NCI-H2227 treated with DMSO at 0.1 percent for 48 hours (cell line): ENCODE measurements around the gene NTMT1.
A peak's percentile ranks its signal among the peaks of the same experiment; 100 is the strongest.
"Not testable (repeated sequence)": the region's sequence is repeated elsewhere in the genome, so short reads cannot be mapped to it uniquely, and the experiment has no call there.

ENCODE experiments used
- DNase-seq: peaks from one replicate; lab custom pipeline; 2025; lab: John Stamatoyannopoulos, UW

Gene NTMT1

GRCh38 chr9:129654554-129655040 is 28.6 kb downstream of the NTMT1 start:
- no peak for DNase-seq

- no peak for DNase-seq
Measured at GRCh38 chr9:129655154-129655553, 29.2 kb downstream of the NTMT1 start.

DNA sequence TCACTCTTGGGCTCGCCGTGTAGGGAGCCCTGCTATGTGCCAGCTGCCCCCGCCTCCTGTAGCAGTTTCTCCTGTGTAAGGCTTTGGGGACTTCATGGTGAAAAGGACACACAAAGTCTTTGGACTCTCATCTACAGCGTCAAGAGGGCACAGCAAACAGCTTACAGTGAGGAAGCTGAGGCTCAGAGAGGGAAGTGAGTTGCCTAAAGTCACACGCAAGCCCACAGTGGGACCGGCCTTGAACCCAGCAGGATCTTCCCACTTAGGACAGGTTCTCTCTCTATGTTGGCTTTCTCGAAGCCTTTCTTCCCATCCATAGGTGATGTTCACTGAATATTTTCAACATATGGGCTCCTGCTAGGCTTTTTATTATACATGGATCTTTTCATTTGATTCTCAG is 29.7 kb downstream of the NTMT1 start:
- DNase-seq: no peak

GRCh38 chr9:129656795-129657390 is 30.9 kb downstream of the NTMT1 start:
- DNase-seq: no peak

- DNase-seq: no peak
Measured at GRCh38 chr9:129661029-129661428, 35.1 kb downstream of the NTMT1 start.

GRCh38 chr9:129662239-129662638 is 36.3 kb downstream of the NTMT1 start:
- DNase-seq: not testable (repeated sequence)

- DNase-seq: no peak
Measured at GRCh38 chr9:129664746-129665388, 38.9 kb downstream of the NTMT1 start.

GRCh38 chr9:129665389-129665775 is 39.4 kb downstream of the NTMT1 start, which contains the start of gene PRRX2:
PRRX2 (plus strand) TSS chr9:129665647; CDS start chr9:129665868, 221 bp downstream.
- DNase-seq: peak; percentile 15

DNA sequence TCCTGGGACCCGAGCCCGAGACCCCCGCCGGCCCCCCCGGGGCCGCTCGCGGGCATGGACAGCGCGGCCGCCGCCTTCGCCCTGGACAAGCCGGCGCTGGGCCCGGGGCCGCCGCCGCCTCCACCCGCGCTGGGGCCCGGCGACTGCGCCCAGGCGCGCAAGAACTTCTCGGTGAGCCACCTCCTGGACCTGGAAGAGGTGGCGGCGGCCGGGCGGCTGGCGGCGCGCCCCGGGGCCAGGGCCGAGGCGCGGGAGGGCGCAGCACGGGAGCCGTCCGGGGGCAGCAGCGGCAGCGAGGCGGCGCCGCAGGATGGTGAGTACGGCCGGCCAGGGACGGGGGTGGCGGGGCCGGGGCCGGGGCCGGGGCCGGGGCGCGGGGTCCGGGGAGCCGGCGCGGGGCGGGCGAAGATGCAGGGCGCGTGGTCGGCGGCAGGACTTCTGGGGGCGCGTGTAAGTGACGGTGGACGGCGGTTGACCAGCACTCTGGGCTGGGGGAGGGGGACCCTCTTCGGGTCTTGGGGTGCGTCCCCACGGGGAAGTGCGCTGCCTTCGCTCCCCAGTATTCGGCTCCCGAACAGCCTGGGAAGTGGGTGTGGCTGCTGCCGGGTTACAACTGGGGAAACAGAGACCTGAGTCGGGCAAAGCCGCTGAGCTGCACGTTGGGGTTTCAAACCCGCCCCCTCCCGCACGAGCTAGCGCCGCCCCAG is 40.0 kb downstream of the NTMT1 start:
- no peak for DNase-seq

DNA sequence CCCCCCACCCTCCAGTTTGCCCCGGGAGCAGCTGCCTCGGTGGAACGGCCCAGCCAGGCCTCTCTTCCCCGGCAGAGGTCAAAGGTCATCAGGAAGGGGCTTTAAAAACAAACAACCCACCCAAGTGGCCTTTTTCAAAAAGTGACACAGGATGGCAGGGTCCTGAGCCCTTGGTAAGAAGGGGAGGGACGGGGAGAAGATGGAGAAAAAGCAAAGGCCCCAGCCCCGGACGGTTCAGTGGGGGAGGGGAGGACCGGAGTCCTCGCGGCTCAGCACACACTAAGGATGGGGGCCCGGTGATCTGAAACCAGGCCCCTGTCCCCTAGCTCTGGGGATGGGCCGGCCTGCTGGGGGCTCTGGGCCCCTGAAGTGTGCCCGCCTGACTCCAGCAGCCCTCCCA is 40.6 kb downstream of the NTMT1 start:
- no peak for DNase-seq

DNA sequence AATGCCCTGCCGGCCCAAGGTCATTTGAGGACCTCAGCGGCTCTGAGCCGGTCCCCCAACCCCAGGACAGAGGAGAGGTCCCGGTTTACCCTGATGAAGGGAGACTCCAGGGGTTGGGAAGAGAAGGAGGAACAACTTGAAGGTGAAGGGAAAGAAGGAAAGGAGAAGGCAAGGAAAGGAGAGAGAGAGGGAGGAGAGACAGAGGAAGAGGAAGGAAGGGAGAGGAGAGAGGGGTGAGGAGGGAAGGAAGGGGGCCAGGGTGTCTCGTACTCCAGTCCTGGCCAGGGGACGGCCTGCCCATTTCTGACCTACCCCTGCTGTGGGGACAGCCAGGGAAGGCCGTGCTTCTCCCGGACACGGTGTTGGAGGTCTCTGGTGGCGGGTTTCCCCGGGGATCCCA is 41.4 kb downstream of the NTMT1 start:
- DNase-seq: no peak

GRCh38 chr9:129667850-129668249 is 41.9 kb downstream of the NTMT1 start:
- no peak for DNase-seq

- no peak for DNase-seq
Measured at GRCh38 chr9:129669141-129669718, 43.3 kb downstream of the NTMT1 start.

- no peak for DNase-seq
Measured at GRCh38 chr9:129669946-129670345, 44.0 kb downstream of the NTMT1 start.

GRCh38 chr9:129671065-129671464 is 45.1 kb downstream of the NTMT1 start:
- no peak for DNase-seq

DNA sequence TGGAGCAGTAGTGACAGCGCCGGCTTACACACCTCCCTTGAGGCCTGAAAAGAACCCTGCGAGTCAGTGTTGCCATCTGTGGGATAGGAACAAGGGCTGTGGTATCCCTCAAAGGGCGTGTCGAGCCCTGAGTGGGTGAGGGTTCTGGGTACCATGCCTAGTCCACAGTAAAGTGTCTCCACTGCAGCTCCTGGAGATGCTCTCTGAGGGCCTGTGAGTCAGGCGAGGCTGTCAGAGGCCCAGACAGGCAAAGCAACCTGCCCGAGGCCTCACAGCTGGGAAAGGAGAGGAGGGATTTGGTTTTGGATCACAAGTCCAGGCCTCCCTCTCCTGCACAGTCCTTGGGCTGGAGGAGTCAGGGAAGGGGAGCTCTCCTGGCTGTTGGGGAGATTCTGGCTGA is 45.6 kb downstream of the NTMT1 start:
- no peak for DNase-seq

GRCh38 chr9:129672702-129673101 is 46.7 kb downstream of the NTMT1 start:
- no peak for DNase-seq

GRCh38 chr9:129673602-129674001 is 47.6 kb downstream of the NTMT1 start:
- DNase-seq: no peak

GRCh38 chr9:129674229-129674628 is 48.3 kb downstream of the NTMT1 start:
- DNase-seq: no peak

GRCh38 chr9:129675620-129676019 is 49.7 kb downstream of the NTMT1 start:
- no peak for DNase-seq

DNA sequence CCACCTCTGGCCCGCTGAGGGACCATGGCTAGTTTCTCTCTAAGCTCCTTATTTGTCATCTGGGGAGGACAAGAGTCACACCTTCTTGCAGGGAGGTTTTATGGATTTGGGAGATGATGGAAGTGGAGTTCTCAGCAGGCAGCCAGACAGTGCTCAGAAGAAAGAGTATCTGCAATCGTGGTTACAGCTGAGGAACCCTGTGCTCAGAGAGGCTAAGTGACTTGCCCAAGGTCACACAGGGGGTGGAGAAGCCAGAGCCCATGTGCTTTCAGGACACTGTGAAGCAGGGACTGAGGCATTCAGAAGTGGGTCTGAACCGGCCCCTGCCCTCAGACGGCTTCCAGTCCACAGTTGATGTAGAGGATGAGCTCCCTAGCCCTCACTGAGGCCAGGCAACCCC is 50.3 kb downstream of the NTMT1 start:
- DNase-seq: no peak

DNA sequence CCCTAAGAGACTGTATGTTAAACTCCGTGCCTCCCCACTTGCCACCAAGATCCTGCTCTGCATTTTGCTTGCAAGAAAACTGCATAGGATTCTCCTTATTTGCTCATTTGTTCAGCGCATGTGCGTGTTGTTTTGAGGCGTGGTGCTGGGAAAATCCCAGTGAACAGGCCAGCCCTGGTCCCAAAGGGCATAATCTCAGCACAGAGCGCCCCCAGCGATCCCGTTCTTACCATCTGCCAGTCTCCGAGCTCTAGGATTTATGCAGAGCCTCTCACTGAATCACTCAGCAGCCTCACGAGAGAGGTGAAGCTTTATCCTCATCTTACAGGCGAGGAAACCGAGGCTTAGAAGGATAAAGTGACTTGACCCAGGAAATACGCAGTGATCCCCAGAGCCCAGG is 51.0 kb downstream of the NTMT1 start:
- no peak for DNase-seq

- no peak for DNase-seq
Measured at GRCh38 chr9:129677456-129677855, 51.5 kb downstream of the NTMT1 start.
